RWPE1 (cell line): ENCODE measurements around the gene CRPPA.

ENCODE experiments used
- CTCF ChIA-PET: fragments of 350-600 bp; sonication (Branson Sonifier 250); formaldehyde crosslinking; extraction: SDS; loops from one replicate; lab custom pipeline; 2021; lab: Yijun Ruan, JAX
- POLR2A ChIA-PET: fragments of 400-600 bp; formaldehyde crosslinking; extraction: SDS; loops from one replicate; lab custom pipeline; 2020; ENCODE audit warnings: antibody characterized with exemption; ENCODE audit not compliant: low non-redundant PET; lab: Yijun Ruan, JAX
- DNase-seq: peaks from one replicate; pipeline ENCODE4 v3.0.0; 2012; ENCODE audit warnings: low spot score
- H3K27ac ChIP-seq: fragments of 450-650 bp; 2 replicates; pipeline ENCODE4 v1.5.1; 2017
- CTCF ChIP-seq: fragments of 450-650 bp; conservative IDR thresholded peaks from 2 replicates; pipeline ENCODE4 v1.5.1; 2017; ENCODE audit warnings: low read depth, mild to moderate bottlenecking

Gene CRPPA

DNA sequence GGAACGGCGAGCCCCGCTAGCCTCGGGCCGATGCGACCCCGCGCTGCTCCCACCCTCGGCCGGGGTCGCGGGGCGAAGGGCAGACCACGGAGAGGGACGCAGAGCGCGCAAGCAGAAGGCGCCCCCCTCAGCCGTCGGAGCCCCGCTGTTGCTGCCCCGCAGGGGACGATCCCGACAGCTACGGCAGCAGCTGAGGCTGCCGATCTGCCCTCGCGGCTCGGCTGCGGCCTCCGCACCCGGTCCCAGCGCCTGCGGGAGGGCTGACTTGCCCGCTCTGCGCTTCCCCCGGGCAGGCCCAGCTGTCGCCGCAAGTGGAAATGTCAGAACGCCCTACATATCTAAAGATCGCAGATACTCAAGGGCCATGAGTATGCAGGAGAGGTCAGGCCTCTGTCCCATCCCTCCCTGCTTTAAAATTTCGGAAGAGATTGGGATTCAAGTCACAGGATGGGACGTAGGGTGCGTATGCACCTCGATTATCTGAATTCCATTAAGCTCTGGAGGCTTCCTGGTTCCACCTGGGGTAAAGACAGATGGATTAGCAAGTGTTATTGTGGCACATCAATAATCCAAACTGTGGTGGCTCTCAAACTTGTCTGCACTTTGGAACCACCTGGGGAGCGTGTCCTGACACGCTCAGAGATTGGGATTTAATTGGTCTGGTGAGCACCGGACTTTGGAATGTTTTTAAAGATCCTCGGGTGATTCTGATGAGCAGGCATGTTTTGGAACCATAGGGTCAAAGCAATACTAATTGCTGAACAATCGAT lies at the start of gene CRPPA:
Gene CRPPA (minus strand): TSS at position 206 of the 770 bp plus-strand sequence. CDS start 216 bp downstream, outside the sequence.
- ChIA-PET POLR2A (no interaction called here), CTCF (interaction anchor here (0.6 to 0.7 kb wide), 2 partner anchors 28 to 806 kb away, joined by 3 to 5 read pairs; no protein-coding TSS in a partner anchor)
- TF ChIP-seq CTCF = no peak; the same call in 1 of the 2 replicates
- DNase-seq = peak; percentile 74
- H3K27ac ChIP-seq = peak within 1 kb of the TSS; percentile 88

GRCh38 chr7:16465469-16466361 lies 44.4 kb upstream of the CRPPA start, which contains the start of gene SOSTDC1:
Gene SOSTDC1 (minus strand): TSS chr7:16465738. CDS start chr7:16465668, 70 bp downstream.
- ChIA-PET POLR2A (no interaction called here), CTCF (no interaction called here)
- no peak for TF ChIP-seq CTCF
- H3K27ac ChIP-seq = no peak within 1 kb of the TSS
- DNase-seq = no peak

DNA sequence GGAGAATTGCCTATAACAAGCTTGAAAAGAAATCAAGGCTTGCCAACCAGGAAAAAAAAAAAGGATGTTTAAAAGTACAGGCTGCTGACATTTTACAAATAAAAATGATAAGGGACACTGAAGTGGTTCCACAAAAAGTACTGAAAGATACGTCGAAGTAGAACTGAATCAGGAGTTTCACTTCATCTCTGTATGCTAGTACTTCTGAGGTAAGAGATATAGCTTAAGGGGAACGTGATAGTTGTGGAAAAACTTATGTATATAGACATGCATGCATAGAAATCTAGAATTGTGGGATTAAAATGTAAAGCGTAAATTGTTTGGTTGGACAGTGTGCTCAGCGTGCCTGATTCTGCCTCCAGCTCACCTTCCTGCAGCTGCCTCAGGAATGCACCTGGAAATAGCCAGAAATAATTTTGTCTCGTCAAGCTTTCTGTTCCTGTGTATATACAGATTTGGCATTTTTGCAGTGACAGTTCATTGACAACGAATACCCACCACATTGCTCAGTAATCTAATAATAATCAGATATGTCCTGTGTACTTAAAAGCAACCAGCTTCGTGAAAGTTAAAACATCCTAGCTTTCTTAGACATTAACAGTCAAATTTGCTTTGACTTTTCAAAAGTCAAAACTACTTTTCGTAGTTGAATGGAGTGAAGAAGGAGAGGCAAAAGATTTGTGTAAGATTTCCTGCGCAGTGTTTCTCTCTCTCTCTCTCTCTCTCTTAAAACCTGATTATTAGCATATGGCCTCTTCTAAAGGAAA lies 42.8 kb upstream of the CRPPA start:
- no peak overlapping the region for H3K27ac ChIP-seq
- no peak for DNase-seq
- POLR2A ChIA-PET = no interaction called here
- CTCF ChIA-PET = no interaction called here
- TF ChIP-seq CTCF = no peak

DNA sequence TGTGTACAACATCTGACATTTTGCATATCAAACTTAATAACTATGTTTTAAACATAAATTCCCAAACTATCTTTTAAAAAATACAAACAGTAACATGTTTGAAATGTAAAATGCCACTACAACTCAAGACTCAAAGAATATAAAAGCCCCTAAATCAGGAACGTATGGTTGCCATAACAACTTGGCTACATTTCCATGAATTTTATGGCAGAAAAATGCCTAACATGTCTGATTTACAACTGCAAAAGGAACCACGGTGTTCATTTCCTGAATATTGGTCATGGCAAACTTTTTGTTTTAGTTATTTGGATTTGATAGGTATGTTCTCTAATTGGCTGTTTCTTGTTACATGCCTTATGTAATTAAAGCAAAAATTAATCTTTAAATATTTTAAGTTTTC lies 42.2 kb upstream of the CRPPA start:
- no peak for DNase-seq
- POLR2A ChIA-PET = no interaction called here

DNA sequence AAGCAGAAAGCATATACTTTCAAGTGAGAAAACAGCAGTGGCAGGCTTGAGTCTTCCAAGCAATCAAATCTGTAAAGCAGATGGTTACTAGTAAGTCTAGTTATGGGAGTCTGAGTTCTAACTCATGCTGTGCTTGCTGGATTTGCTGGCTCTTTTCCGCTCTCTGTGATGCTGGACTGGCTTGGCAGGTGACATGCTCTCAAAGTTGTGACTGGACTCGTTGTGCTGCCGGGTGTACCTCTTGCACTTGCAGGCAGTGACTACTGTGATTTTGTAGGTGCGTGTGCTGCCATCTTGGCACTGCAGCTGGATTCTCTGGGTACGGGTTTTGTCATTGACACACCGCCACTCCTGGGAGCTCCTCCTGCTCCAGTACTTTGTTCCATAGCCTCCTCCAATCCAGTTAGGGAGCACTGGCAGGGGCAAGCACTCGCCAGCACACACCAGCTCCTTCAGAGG lies 41.1 kb upstream of the CRPPA start:
- CTCF ChIA-PET = no interaction called here
- H3K27ac ChIP-seq = no peak overlapping the region
- no peak for TF ChIP-seq CTCF
- no peak for DNase-seq
- POLR2A ChIA-PET = no interaction called here

More for the DNA sequence above, 42.2 kb upstream of the CRPPA start:
- no peak for TF ChIP-seq CTCF
- H3K27ac ChIP-seq = no peak overlapping the region
- CTCF ChIA-PET = no interaction called here
